CD14-positive monocyte (primary cell): ENCODE measurements around the gene SYNM. TPM values are rescaled to one million over a fixed set of nuclear protein-coding genes. Genes with fewer than 3 reads are reported as not detected.

ENCODE experiments used
- DNase-seq, 3 donors: peaks; one replicate each; pipeline ENCODE4 v3.0.0-alpha.2; 2011 to 2022
- H2AFZ ChIP-seq: 2 replicates; pipeline ENCODE4 v1.6.0; 2012; ENCODE audit warnings: mild to moderate bottlenecking, low read depth, low read length, inconsistent platforms; ENCODE audit not compliant: insufficient read depth, poor library complexity, severe bottlenecking
- H3K27ac ChIP-seq, 2 donors: 1 replicate in 1 of 2; 2 replicates in 1 of 2; pipeline ENCODE4 v1.5.1; 2012 to 2013; ENCODE audit warnings: low read length in 2 of 2, control low read depth in 1 of 2, inconsistent platforms in 1 of 2, low read depth in 1 of 2, mild to moderate bottlenecking in 1 of 2
- H3K27me3 ChIP-seq, 2 donors: one replicate each; pipeline versions ENCODE4 v1.6.0 to v1.6.1; 2011 to 2013; ENCODE audit warnings: low read length in 2 of 2; ENCODE audit not compliant: control insufficient read depth in 2 of 2, insufficient read depth in 2 of 2
- H3K36me3 ChIP-seq, 2 donors: replicated peaks in 1 of 2; 1 replicate in 1 of 2; 2 replicates in 1 of 2; pipeline versions ENCODE4 v1.5.1 to v1.6.1; 2012 to 2013; ENCODE audit warnings: low read length in 2 of 2, control low read depth in 1 of 2, inconsistent platforms in 1 of 2, mild to moderate bottlenecking in 1 of 2; ENCODE audit not compliant: insufficient read depth in 2 of 2, control insufficient read depth in 1 of 2
- H3K4me1 ChIP-seq, 2 donors: 1 replicate in 1 of 2; 2 replicates in 1 of 2; pipeline versions ENCODE4 v1.5.1 to v1.6.1; 2012 to 2013; ENCODE audit warnings: low read length in 2 of 2, control low read depth in 1 of 2, inconsistent platforms in 1 of 2, mild to moderate bottlenecking in 1 of 2, moderate library complexity in 1 of 2; ENCODE audit not compliant: insufficient read depth in 2 of 2, control insufficient read depth in 1 of 2
- H3K4me2 ChIP-seq: replicated peaks from 2 replicates; pipeline ENCODE3; 2012; ENCODE audit warnings: low read length, moderate library complexity, mild to moderate bottlenecking; ENCODE audit not compliant: poor library complexity, severe bottlenecking; ENCODE audit errors: extremely low read depth
- H3K4me3 ChIP-seq, 3 experiments: fragments of 200-600 bp in 1 of 3; sonication (generic) in 1 of 3; replicated peaks in 1 of 3; 1 replicate in 2 of 3; 2 replicates in 1 of 3; pipeline ENCODE4 v1.5.1; 2011 to 2013; ENCODE audit warnings: low read length in 3 of 3, mild to moderate bottlenecking in 3 of 3, control low read depth in 2 of 3, low read depth in 2 of 3, inconsistent platforms in 1 of 3, moderate library complexity in 1 of 3
- H3K79me2 ChIP-seq: 2 replicates; pipeline ENCODE4 v1.6.0; 2012; ENCODE audit warnings: mild to moderate bottlenecking, control low read depth, inconsistent platforms, low read length, moderate library complexity; ENCODE audit not compliant: insufficient read depth
- H3K9ac ChIP-seq: 2 replicates; pipeline ENCODE4 v1.6.0; 2017; ENCODE audit warnings: low read length, mild to moderate bottlenecking; ENCODE audit not compliant: insufficient read depth, poor library complexity, severe bottlenecking
- H3K9me3 ChIP-seq, 2 donors: replicated peaks in 1 of 2; 1 replicate in 1 of 2; 2 replicates in 1 of 2; pipeline versions ENCODE4 v1.5.1 to v1.6.1; 2012 to 2013; ENCODE audit warnings: low read length in 2 of 2, control low read depth in 1 of 2; ENCODE audit not compliant: control insufficient read depth in 1 of 2, insufficient read depth in 1 of 2
- H4K20me1 ChIP-seq: 2 replicates; pipeline ENCODE4 v1.6.0; 2012; ENCODE audit warnings: mild to moderate bottlenecking, low read length, control low read depth, moderate library complexity; ENCODE audit not compliant: insufficient read depth
- H3K27ac Mint-ChIP-seq, 7 donors: one replicate each; pipeline ENCODE4 v1.8.0; 2020; ENCODE audit warnings: mild to moderate bottlenecking in 7 of 7, mixed read lengths in 7 of 7, moderate library complexity in 6 of 7, inconsistent platforms in 2 of 7
- H3K27me3 Mint-ChIP-seq, 3 donors: one replicate each; pipeline ENCODE4 v1.8.0; 2021 to 2022; ENCODE audit warnings: low read depth in 3 of 3, mild to moderate bottlenecking in 3 of 3, mixed read lengths in 3 of 3, moderate library complexity in 3 of 3, inconsistent platforms in 1 of 3
- H3K36me3 Mint-ChIP-seq, 2 donors: one replicate each; pipeline ENCODE4 v1.8.0; 2020; ENCODE audit warnings: mixed read lengths in 2 of 2, inconsistent platforms in 1 of 2, mild to moderate bottlenecking in 1 of 2
- H3K4me1 Mint-ChIP-seq: one replicate; pipeline ENCODE4 v1.8.0; 2020; ENCODE audit warnings: mild to moderate bottlenecking, mixed read lengths
- H3K4me3 Mint-ChIP-seq, 2 donors: one replicate each; pipeline ENCODE4 v1.8.0; 2020; ENCODE audit warnings: mild to moderate bottlenecking in 2 of 2, mixed read lengths in 2 of 2, moderate library complexity in 1 of 2
- H3K9me3 Mint-ChIP-seq, 7 donors: one replicate each; pipeline ENCODE4 v1.8.0; 2020 to 2022; ENCODE audit warnings: mixed read lengths in 7 of 7, mild to moderate bottlenecking in 6 of 7, moderate library complexity in 6 of 7, inconsistent platforms in 2 of 7
- WGBS: methylation state at CpG from one replicate; pipeline ENCODE4 v1.1.5; 2013; ENCODE audit warnings: missing lambda C conversion rate; ENCODE audit not compliant: insufficient coverage; 5-methylcytosine and 5-hydroxymethylcytosine counted together
- intact Hi-C, 2 donors: fragments of 100-400 bp; cut with micrococcal nuclease; formaldehyde crosslinking; loops; one replicate each; pipeline versions ENCODE4 v1.15.0 to v1.15.1; 2023
- polyA plus RNA-seq, 3 donors: library from polyadenylated mRNA; depleted of rRNA in 1 of 3; unstranded in 2 of 3; stranded (reverse) in 1 of 3; fragments of 300-500 nt in 2 of 3; fragments of >200 nt in 1 of 3; fragmentation: Illumina TruSeq in 2 of 3; gene quantifications; 1 replicate in 2 of 3; 2 replicates in 1 of 3; pipeline ENCODE4 v1.2.3, GENCODE V29; 2012 to 2021
- TF ChIP-seq, protein P1 (sequence below): fragments of 200-600 bp; IDR thresholded peaks from one replicate; pipeline ENCODE4 v1.8.0; 2022; ENCODE audit warnings: antibody characterized with exemption, mild to moderate bottlenecking

Gene SYNM
- polyA plus RNA-seq, 3 donors = 0.04 to 0.05 TPM; not detected in 1

DNA sequence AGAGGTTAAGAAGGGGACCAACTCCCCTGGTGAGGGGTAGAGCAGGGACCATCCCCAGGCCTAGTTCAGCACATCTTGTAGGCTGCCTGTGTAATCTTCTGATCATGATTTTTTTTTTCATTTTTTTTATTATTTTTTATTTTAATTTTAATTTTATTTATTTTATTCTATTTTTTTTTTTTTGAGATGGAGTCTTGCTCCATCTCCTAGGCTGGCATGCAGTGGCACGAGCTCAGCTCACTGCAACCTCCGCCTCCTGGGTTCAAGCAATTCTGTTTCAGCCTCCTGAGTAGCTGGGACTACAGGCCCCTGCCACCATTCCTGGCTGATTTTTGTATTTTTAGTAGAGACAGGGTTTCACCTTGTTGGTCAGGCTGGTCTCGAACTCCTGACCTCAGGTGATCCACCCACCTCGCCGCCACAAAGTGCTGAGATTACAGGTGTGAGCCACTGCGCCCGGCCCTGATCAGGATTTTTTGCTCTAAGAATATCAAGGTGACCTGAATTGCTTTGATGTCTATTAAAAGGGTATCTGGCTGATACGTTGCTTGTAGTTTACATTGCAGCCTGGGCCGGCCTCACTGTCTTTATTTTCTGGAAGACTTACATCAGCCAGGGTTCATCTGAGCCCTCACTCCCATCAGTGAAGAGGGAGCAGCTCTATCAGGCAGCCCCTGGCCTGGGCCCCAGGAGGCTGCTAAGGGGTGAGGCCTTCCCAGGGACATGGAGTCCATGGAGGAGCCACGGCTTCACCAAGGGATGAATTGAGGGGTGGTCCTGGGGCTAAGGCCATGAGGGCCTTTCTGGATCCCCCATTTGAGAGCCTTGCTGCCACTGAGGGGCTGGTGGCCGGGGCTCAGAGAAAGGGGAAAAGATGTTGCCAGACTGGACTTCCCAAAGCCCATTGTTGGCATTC, 10.7 kb downstream of the SYNM start:
- no peak for DNase-seq
- intact Hi-C loops = no loop called here
- peaks cover 0 to 3% (median 0%) of the 10 kb centered on the region in 7 donors for H3K9me3 Mint-ChIP-seq
- no peaks in the 10 kb centered on the region for H4K20me1 ChIP-seq
- no peak overlapping the region for H3K27ac ChIP-seq
- H3K27ac Mint-ChIP-seq = no peak overlapping the region
- no peaks in the 10 kb centered on the region for H3K4me1 ChIP-seq
- H3K4me1 Mint-ChIP-seq = no peaks in the 10 kb centered on the region
- TF ChIP-seq, protein P1, sequence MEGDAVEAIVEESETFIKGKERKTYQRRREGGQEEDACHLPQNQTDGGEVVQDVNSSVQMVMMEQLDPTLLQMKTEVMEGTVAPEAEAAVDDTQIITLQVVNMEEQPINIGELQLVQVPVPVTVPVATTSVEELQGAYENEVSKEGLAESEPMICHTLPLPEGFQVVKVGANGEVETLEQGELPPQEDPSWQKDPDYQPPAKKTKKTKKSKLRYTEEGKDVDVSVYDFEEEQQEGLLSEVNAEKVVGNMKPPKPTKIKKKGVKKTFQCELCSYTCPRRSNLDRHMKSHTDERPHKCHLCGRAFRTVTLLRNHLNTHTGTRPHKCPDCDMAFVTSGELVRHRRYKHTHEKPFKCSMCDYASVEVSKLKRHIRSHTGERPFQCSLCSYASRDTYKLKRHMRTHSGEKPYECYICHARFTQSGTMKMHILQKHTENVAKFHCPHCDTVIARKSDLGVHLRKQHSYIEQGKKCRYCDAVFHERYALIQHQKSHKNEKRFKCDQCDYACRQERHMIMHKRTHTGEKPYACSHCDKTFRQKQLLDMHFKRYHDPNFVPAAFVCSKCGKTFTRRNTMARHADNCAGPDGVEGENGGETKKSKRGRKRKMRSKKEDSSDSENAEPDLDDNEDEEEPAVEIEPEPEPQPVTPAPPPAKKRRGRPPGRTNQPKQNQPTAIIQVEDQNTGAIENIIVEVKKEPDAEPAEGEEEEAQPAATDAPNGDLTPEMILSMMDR = no peak
- no peaks in the 10 kb centered on the region for H3K36me3 Mint-ChIP-seq
- H3K27me3 ChIP-seq = no peaks in the 10 kb centered on the region
- no peak overlapping the region for H3K9ac ChIP-seq
- no peaks in the 10 kb centered on the region for H3K36me3 ChIP-seq
- H3K79me2 ChIP-seq = no peaks in the 10 kb centered on the region
- no peaks in the 10 kb centered on the region for H3K9me3 ChIP-seq
- no peak overlapping the region for H3K4me3 ChIP-seq
- 86% methylated on average over 9 of the region's 11 CpGs for WGBS
- no peak overlapping the region for H2AFZ ChIP-seq
- H3K4me2 ChIP-seq = no peak overlapping the region
- peaks cover 2 to 5% (median 2%) of the 10 kb centered on the region in 3 donors for H3K27me3 Mint-ChIP-seq
- H3K4me3 Mint-ChIP-seq = no peak overlapping the region

- no peak overlapping the region for H3K4me3 ChIP-seq
- TF ChIP-seq, protein P1 = no peak
- H4K20me1 ChIP-seq = no peaks in the 10 kb centered on the region
- Mint-ChIP-seq H3K4me1 (no peaks in the 10 kb centered on the region), H3K27ac (no peak overlapping the region), H3K9me3 (peaks cover 0 to 3% (median 0%) of the 10 kb centered on the region in 7 donors), H3K36me3 (no peaks in the 10 kb centered on the region), H3K27me3 (peaks cover 1 to 6% (median 2%) of the 10 kb centered on the region in 3 donors), H3K4me3 (no peak overlapping the region)
- H3K27me3 ChIP-seq = no peaks in the 10 kb centered on the region
- intact Hi-C loops = no loop called here
- no peak overlapping the region for H3K27ac ChIP-seq
- DNase-seq = no peak
- no peak overlapping the region for H2AFZ ChIP-seq
- 98% methylated on average over 8 of the region's 8 CpGs for whole genome bisulfite sequencing
- H3K9ac ChIP-seq = no peak overlapping the region
- H3K4me2 ChIP-seq = no peak overlapping the region
- no peaks in the 10 kb centered on the region for H3K9me3 ChIP-seq
- no peaks in the 10 kb centered on the region for H3K79me2 ChIP-seq
- no peaks in the 10 kb centered on the region for H3K36me3 ChIP-seq
- no peaks in the 10 kb centered on the region for H3K4me1 ChIP-seq
Measured at GRCh38 chr15:99117111-99117510, 12.2 kb downstream of the SYNM start.
